ENCODE measurements around the gene NTHL1. TPM values are rescaled to one million over a fixed set of nuclear protein-coding genes. Genes with fewer than 3 reads are reported as not detected.

The NTHL1 gene
- total and polyA plus RNA-seq, 9 of the 15 experiments (the other 6 are each of a cell fraction or from before 2014, with no cell fraction given): 1.1 to 58.8 (median 17.6) TPM

DNA sequence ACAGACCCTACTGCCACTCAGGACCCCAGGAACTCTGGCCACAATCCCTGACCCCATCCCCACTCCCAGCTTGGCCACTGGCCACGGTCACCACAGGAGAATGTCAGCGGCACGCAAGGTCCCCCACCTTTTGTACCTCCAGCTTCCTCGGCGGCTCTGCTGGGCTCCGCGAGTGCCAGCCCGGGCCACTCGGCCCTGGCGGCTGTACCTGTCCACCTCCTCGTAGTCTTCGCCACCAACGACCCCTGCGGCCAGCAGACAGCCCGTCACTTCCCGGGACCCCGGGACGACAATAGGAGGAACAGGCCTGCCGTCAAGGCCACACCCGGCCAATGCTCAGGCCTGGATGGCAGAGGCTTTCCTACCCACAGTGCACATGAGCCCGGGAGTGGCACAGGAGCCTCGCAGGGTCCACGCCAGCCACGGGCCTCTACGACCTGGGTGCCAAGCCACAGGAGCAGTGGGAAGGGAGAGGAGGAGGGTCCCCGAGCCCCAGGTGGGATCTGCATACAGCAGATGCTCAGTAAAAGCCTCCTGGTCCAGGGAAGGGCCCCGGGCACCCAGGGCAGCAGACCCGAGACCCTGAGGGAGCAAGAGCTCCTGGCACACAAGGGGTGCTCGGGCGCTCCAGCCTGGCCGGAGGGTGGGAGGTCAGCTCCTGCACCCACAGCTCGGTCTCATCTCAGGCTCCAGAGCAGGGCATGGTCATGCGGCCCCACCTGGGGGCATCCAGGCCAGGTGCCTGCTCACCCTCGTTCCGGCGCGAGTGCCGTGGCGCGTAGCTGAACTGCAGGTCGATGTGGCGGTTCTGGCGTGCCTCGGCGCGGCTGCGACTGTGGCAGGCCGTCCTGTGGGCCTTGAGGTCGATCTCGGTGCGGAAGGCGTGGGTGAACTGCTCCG lies 45.9 kb downstream of the NTHL1 start:
- Histone ChIP-seq H3K9ac (ENCODE audit: insufficient read depth in 1 of 2, low read depth in 2 of 2, low read length in 2 of 2) (peak overlapping the region in 1 of 2 experiments; percentile 43; a peak in 1 of 4 replicates), H4K20me1 (replicated peaks; ENCODE audit: control insufficient read depth, insufficient read depth, low read length) (peaks cover 23% of the 10 kb centered on the region), H3K27me3 (ENCODE audit: control insufficient read depth in 2 of 2, insufficient read depth in 2 of 2, low read length in 2 of 2) (no peaks in the 10 kb centered on the region), H2AFZ (ENCODE audit: low read depth, low read length) (no peak overlapping the region), H3K4me3 (no peak overlapping the region), H3K27ac (ENCODE audit: extremely low read depth, low read depth, low read length) (no peak overlapping the region), H3K36me3 (ENCODE audit: control insufficient read depth, insufficient read depth, low read length) (peaks cover 95% of the 10 kb centered on the region), H3K9me3 (replicated peaks; ENCODE audit: control insufficient read depth, insufficient read depth, low read depth, low read length) (no peaks in the 10 kb centered on the region), H3K79me2 (ENCODE audit: control insufficient read depth, insufficient read depth, low read length) (peaks cover 45% of the 10 kb centered on the region), H3K9me1 (ENCODE audit: control insufficient read depth, insufficient read depth, low read length) (peaks cover 9% of the 10 kb centered on the region), H3K4me1 (replicated peaks in 1 of 2; ENCODE audit: control insufficient read depth in 2 of 2, insufficient read depth in 2 of 2, low read length in 2 of 2) (peaks cover 7 to 80% of the 10 kb centered on the region in 2 experiments), H3K4me2 (ENCODE audit: insufficient read depth, low read length) (no peak overlapping the region)
- intact Hi-C loops (cut with micrococcal nuclease) (no loop called here), in situ Hi-C loops (cut with MboI) (no loop called here)
- no peak for ATAC-seq
- BruUV-seq (replicated peaks): no TSS peak
- FAIRE-seq: no peak
- TF ChIP-seq POLR2G (IDR thresholded peaks at IDR 0.05; ENCODE audit: low read depth, low read length): peak; percentile 54
- TF ChIP-seq GATAD2B (IDR thresholded peaks at IDR 0.05; ENCODE audit: borderline replicate concordance): no peak
- TF ChIP-seq RBFOX2 (IDR thresholded peaks at IDR 0.05; ENCODE audit: low read depth, low read length): peak; percentile 46
- CTCF ChIA-PET (ENCODE audit: low intra/inter-chr PET ratio): no interaction called here
- POLR2A ChIA-PET: interaction anchor here (0.7 kb wide), 1 partner anchor 154 kb away, joined by 4 read pairs; the partner anchor contains the start of gene TRAF7
- 97% methylated on average over 40 of the region's 53 CpGs for WGBS (ENCODE audit: insufficient coverage, low coverage, missing lambda C conversion rate)
- DNase-seq (ENCODE audit: extremely low read depth in 1 of 4, low spot score in 3 of 4): no peak

DNA sequence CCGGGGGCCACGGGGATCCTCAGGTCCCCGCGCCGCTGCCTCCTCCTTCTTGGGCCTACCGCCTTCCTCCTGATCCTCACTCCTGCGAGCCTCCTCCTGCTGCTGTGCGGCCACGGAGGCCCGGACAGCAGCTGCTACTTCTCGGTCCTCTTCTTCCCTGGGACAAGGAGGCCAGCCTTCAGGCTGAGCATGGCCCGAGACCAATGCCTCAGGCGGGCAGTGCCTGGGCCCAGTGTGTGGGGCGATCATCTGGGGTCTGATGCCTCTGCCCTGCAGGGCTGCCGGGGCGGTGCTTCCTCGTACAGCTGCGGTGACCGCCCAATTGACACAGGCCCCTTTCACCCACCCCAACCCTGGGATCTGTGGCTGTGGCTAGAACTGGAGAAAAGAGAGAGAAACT lies 46.6 kb downstream of the NTHL1 start:
- no peak overlapping the region for H2AFZ ChIP-seq (ENCODE audit: low read depth, low read length)
- TF ChIP-seq CXXC5 (CRISPR knock-in tag; IDR thresholded peaks at IDR 0.05) (no peak), POLR2G (IDR thresholded peaks at IDR 0.05; ENCODE audit: low read depth, low read length) (peak; percentile 10; the same call in 1 of the 2 replicates), RBFOX2 (IDR thresholded peaks at IDR 0.05; ENCODE audit: low read depth, low read length) (peak; percentile 8; the same call in 1 of the 2 replicates), LCOR (CRISPR knock-in tag; IDR thresholded peaks at IDR 0.05) (no peak)
- TF ChIP-seq, protein P1, sequence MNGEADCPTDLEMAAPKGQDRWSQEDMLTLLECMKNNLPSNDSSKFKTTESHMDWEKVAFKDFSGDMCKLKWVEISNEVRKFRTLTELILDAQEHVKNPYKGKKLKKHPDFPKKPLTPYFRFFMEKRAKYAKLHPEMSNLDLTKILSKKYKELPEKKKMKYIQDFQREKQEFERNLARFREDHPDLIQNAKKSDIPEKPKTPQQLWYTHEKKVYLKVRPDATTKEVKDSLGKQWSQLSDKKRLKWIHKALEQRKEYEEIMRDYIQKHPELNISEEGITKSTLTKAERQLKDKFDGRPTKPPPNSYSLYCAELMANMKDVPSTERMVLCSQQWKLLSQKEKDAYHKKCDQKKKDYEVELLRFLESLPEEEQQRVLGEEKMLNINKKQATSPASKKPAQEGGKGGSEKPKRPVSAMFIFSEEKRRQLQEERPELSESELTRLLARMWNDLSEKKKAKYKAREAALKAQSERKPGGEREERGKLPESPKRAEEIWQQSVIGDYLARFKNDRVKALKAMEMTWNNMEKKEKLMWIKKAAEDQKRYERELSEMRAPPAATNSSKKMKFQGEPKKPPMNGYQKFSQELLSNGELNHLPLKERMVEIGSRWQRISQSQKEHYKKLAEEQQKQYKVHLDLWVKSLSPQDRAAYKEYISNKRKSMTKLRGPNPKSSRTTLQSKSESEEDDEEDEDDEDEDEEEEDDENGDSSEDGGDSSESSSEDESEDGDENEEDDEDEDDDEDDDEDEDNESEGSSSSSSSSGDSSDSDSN (IDR thresholded peaks at IDR 0.05; ENCODE audit: borderline replicate concordance in 1 of 2, low read depth in 2 of 2, low read length in 2 of 2): no peak
- no peak overlapping the region for H3K4me3 ChIP-seq
- H3K9me1 ChIP-seq (ENCODE audit: control insufficient read depth, insufficient read depth, low read length): peaks cover 5% of the 10 kb centered on the region
- intact Hi-C loops (cut with micrococcal nuclease): no loop called here
- no peak for FAIRE-seq
- H3K36me3 ChIP-seq (ENCODE audit: control insufficient read depth, insufficient read depth, low read length): peaks cover 94% of the 10 kb centered on the region
- H3K9me3 ChIP-seq (replicated peaks; ENCODE audit: control insufficient read depth, insufficient read depth, low read depth, low read length): no peaks in the 10 kb centered on the region
- DNase-seq (ENCODE audit: extremely low read depth in 1 of 4, low spot score in 3 of 4): no peak
- ChIA-PET CTCF (ENCODE audit: low intra/inter-chr PET ratio) (no interaction called here), POLR2A (interaction anchor here (0.7 kb wide), 1 partner anchor 154 kb away, joined by 4 read pairs; the partner anchor contains the start of gene TRAF7)
- ATAC-seq: no peak
- H4K20me1 ChIP-seq (replicated peaks; ENCODE audit: control insufficient read depth, insufficient read depth, low read length): peaks cover 21% of the 10 kb centered on the region
- H3K4me1 ChIP-seq (replicated peaks in 1 of 2; ENCODE audit: control insufficient read depth in 2 of 2, insufficient read depth in 2 of 2, low read length in 2 of 2): peaks cover 7 to 73% of the 10 kb centered on the region in 2 experiments
- no peak overlapping the region for H3K27ac ChIP-seq (ENCODE audit: extremely low read depth, low read depth, low read length)
- in situ Hi-C loops (cut with MboI): no loop called here
- H3K79me2 ChIP-seq (ENCODE audit: control insufficient read depth, insufficient read depth, low read length): peaks cover 40% of the 10 kb centered on the region
- H3K27me3 ChIP-seq (ENCODE audit: control insufficient read depth in 2 of 2, insufficient read depth in 2 of 2, low read length in 2 of 2): no peaks in the 10 kb centered on the region
- no TSS peak for BruUV-seq (replicated peaks)
- H3K9ac ChIP-seq (ENCODE audit: insufficient read depth in 1 of 2, low read depth in 2 of 2, low read length in 2 of 2): no peak overlapping the region; a peak in 2 of 4 replicates
- no peak overlapping the region for H3K4me2 ChIP-seq (ENCODE audit: insufficient read depth, low read length)
- 100% methylated on average over 7 of the region's 19 CpGs for WGBS (ENCODE audit: insufficient coverage, low coverage, missing lambda C conversion rate)

Measured in K562 (cell line).